Measurements from ENCODE around the gene GLB1L3.

GLB1L3 gene

GRCh38 chr11:134293119-134294113 lies 17.2 kb downstream of the GLB1L3 start:
- no peak for TF ChIP-seq GATA2 (IDR thresholded peaks at IDR 0.05; ENCODE audit: low read depth, low read length)
- no peak for TF ChIP-seq GATA3 (IDR thresholded peaks at IDR 0.05; ENCODE audit: low read depth, low read length)

- no peak for TF ChIP-seq GATA2 (IDR thresholded peaks at IDR 0.05; ENCODE audit: low read depth, low read length)
- no peak for TF ChIP-seq GATA3 (IDR thresholded peaks at IDR 0.05; ENCODE audit: low read depth, low read length)
Observed at GRCh38 chr11:134294664-134295063, 18.5 kb downstream of the GLB1L3 start.

- TF ChIP-seq GATA3 (IDR thresholded peaks at IDR 0.05; ENCODE audit: low read depth, low read length) (no peak), GATA2 (IDR thresholded peaks at IDR 0.05; ENCODE audit: low read depth, low read length) (no peak)
Observed at GRCh38 chr11:134312223-134312622, 36.0 kb downstream of the GLB1L3 start.

GRCh38 chr11:134312807-134313206 lies 36.6 kb downstream of the GLB1L3 start:
- TF ChIP-seq GATA3 (IDR thresholded peaks at IDR 0.05; ENCODE audit: low read depth, low read length): no peak
- TF ChIP-seq GATA2 (IDR thresholded peaks at IDR 0.05; ENCODE audit: low read depth, low read length): no peak

- TF ChIP-seq GATA3 (IDR thresholded peaks at IDR 0.05; ENCODE audit: low read depth, low read length) (no peak), GATA2 (IDR thresholded peaks at IDR 0.05; ENCODE audit: low read depth, low read length) (no peak)
Observed at GRCh38 chr11:134313379-134313778, 37.2 kb downstream of the GLB1L3 start.

GRCh38 chr11:134313821-134314607 lies 37.8 kb downstream of the GLB1L3 start:
- TF ChIP-seq GATA3 (IDR thresholded peaks at IDR 0.05; ENCODE audit: low read depth, low read length) (no peak), GATA2 (IDR thresholded peaks at IDR 0.05; ENCODE audit: low read depth, low read length) (no peak; the same call in 1 of the 2 replicates)

GRCh38 chr11:134317103-134317502 lies 40.9 kb downstream of the GLB1L3 start:
- TF ChIP-seq GATA3 (IDR thresholded peaks at IDR 0.05; ENCODE audit: low read depth, low read length) (no peak), GATA2 (IDR thresholded peaks at IDR 0.05; ENCODE audit: low read depth, low read length) (no peak)

- TF ChIP-seq GATA2 (IDR thresholded peaks at IDR 0.05; ENCODE audit: low read depth, low read length) (no peak), GATA3 (IDR thresholded peaks at IDR 0.05; ENCODE audit: low read depth, low read length) (no peak)
Observed at GRCh38 chr11:134322553-134322952, 46.4 kb downstream of the GLB1L3 start.

GRCh38 chr11:134328433-134328832 lies 52.3 kb downstream of the GLB1L3 start:
- TF ChIP-seq GATA3 (IDR thresholded peaks at IDR 0.05; ENCODE audit: low read depth, low read length) (no peak), GATA2 (IDR thresholded peaks at IDR 0.05; ENCODE audit: low read depth, low read length) (no peak)

GRCh38 chr11:134330611-134331353 lies 54.6 kb downstream of the GLB1L3 start:
- TF ChIP-seq GATA3 (IDR thresholded peaks at IDR 0.05; ENCODE audit: low read depth, low read length) (no peak), GATA2 (IDR thresholded peaks at IDR 0.05; ENCODE audit: low read depth, low read length) (no peak)

GRCh38 chr11:134331354-134332188 lies 55.4 kb downstream of the GLB1L3 start, which contains the start of gene GLB1L2:
Gene GLB1L2, plus strand, starts transcription at chr11:134331988. Its CDS starts 74 bp downstream, at chr11:134332062.
- no peak for TF ChIP-seq GATA2 (IDR thresholded peaks at IDR 0.05; ENCODE audit: low read depth, low read length)

- TF ChIP-seq GATA2 (IDR thresholded peaks at IDR 0.05; ENCODE audit: low read depth, low read length) (no peak), GATA3 (IDR thresholded peaks at IDR 0.05; ENCODE audit: low read depth, low read length) (no peak)
Observed at GRCh38 chr11:134332189-134332631, 56.0 kb downstream of the GLB1L3 start.

- TF ChIP-seq GATA2 (IDR thresholded peaks at IDR 0.05; ENCODE audit: low read depth, low read length) (no peak), GATA3 (IDR thresholded peaks at IDR 0.05; ENCODE audit: low read depth, low read length) (no peak)
Observed at GRCh38 chr11:134332782-134333181, 56.6 kb downstream of the GLB1L3 start.
